Astrocyte (in vitro differentiated cells and primary cell): Measurements from ENCODE around the gene ICOS.

ENCODE experiments used
- CTCF ChIP-seq: IDR thresholded peaks from 2 replicates; pipeline ENCODE4 v1.5.1; 2011; ENCODE audit warnings: low read depth, mild to moderate bottlenecking, inconsistent platforms, low read length, moderate library complexity; ENCODE audit not compliant: insufficient read depth
- EZH2 ChIP-seq: IDR thresholded peaks from 2 replicates; pipeline ENCODE4 v1.6.1; 2012; ENCODE audit warnings: mild to moderate bottlenecking, low read length, inconsistent platforms; ENCODE audit not compliant: insufficient read depth

GRCh38 chr2:203989521-203989920, 53.0 kb downstream of the ICOS start:
- TF ChIP-seq CTCF (no peak), EZH2 (no peak)
